ENCODE data around the gene RBM24. TPM values are rescaled to one million over a fixed set of nuclear protein-coding genes. Genes with fewer than 3 reads are reported as not detected.

The RBM24 gene
- total RNA-seq, 3 donors from 2014 or later (not counting 1 experiment from before 2014, with no cell fraction given), result not detected

DNA sequence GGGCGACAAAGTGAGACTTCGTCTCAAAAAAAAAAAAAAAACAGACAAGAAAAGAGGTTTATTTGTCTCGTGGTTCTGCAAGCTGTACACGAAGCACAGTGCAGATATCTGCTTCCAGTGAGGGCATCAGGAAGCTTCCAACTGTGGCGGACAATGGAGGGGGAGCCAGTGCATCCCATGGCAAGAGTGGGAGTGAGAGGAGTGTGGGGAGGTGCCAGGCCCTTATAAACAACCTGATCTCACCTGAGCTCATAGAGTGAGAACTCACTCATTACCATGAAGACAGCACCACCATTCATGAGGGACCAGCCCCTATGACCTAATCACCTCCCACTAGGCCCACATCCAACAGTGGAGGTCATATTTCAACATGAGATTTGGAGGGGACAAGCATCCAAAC, 19.5 kb downstream of the RBM24 start:
- intact Hi-C loops (cut with micrococcal nuclease), result no loop called here
- ATAC-seq (no peak), DNase-seq (no peak)
- TF ChIP-seq, protein P1, sequence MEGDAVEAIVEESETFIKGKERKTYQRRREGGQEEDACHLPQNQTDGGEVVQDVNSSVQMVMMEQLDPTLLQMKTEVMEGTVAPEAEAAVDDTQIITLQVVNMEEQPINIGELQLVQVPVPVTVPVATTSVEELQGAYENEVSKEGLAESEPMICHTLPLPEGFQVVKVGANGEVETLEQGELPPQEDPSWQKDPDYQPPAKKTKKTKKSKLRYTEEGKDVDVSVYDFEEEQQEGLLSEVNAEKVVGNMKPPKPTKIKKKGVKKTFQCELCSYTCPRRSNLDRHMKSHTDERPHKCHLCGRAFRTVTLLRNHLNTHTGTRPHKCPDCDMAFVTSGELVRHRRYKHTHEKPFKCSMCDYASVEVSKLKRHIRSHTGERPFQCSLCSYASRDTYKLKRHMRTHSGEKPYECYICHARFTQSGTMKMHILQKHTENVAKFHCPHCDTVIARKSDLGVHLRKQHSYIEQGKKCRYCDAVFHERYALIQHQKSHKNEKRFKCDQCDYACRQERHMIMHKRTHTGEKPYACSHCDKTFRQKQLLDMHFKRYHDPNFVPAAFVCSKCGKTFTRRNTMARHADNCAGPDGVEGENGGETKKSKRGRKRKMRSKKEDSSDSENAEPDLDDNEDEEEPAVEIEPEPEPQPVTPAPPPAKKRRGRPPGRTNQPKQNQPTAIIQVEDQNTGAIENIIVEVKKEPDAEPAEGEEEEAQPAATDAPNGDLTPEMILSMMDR (IDR thresholded peaks at IDR 0.05), result no peak
- Mint-ChIP-seq H3K27me3 (ENCODE audit: low read depth in 2 of 2) (peaks cover 0 to 5% of the 10 kb centered on the region in 2 donors), H3K9me3 (no peaks in the 10 kb centered on the region), H3K36me3 (no peaks in the 10 kb centered on the region), H3K4me1 (no peaks in the 10 kb centered on the region), H3K4me3 (no peak overlapping the region), H3K27ac (no peak overlapping the region)
- Histone ChIP-seq H3K4me1 (ENCODE audit: control insufficient read depth, insufficient read depth, low read length) (no peaks in the 10 kb centered on the region), H3K4me3 (ENCODE audit: low read length) (no peak overlapping the region), H3K9me3 (ENCODE audit: control insufficient read depth, insufficient read depth, low read length) (no peaks in the 10 kb centered on the region), H3K27ac (ENCODE audit: low read length) (no peak overlapping the region), H3K36me3 (ENCODE audit: control insufficient read depth, insufficient read depth, low read length) (no peaks in the 10 kb centered on the region), H3K27me3 (ENCODE audit: control insufficient read depth, insufficient read depth, low read length) (no peaks in the 10 kb centered on the region)
- 88% methylated on average over 5 of the region's 5 CpGs for WGBS (ENCODE audit: insufficient coverage)

DNA sequence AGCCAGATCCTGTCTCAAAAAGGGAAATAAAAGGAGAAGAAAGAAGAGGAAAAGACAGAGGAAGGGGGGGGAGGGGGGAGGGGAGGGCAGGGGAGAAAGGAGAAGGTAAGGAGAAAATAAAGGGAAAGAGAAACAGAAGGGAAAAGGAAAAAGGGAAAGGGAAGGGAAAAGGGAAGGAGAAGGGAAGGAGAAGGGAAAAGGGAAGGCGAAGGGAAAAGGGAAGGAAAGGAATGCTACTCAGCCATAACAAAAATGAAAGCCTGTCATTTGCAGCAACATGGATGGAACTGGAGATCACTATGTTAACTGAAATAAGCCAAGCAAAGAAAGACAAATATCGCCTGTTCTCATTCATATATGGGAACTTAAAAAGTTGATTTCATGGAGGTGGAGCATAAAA, 22.3 kb downstream of the RBM24 start:
- Histone ChIP-seq H3K36me3 (ENCODE audit: control insufficient read depth, insufficient read depth, low read length) (no peaks in the 10 kb centered on the region), H3K4me1 (ENCODE audit: control insufficient read depth, insufficient read depth, low read length) (no peaks in the 10 kb centered on the region), H3K4me3 (ENCODE audit: low read length) (no peak overlapping the region), H3K27ac (ENCODE audit: low read length) (no peak overlapping the region), H3K27me3 (ENCODE audit: control insufficient read depth, insufficient read depth, low read length) (no peaks in the 10 kb centered on the region), H3K9me3 (ENCODE audit: control insufficient read depth, insufficient read depth, low read length) (no peaks in the 10 kb centered on the region)
- Mint-ChIP-seq H3K9me3 (no peaks in the 10 kb centered on the region), H3K36me3 (no peaks in the 10 kb centered on the region), H3K4me1 (no peaks in the 10 kb centered on the region), H3K27ac (no peak overlapping the region), H3K27me3 (ENCODE audit: low read depth in 2 of 2) (peaks cover 0 to 2% of the 10 kb centered on the region in 2 donors), H3K4me3 (no peak overlapping the region)
- ATAC-seq (no peak), DNase-seq (no peak)
- TF ChIP-seq, protein P1 (IDR thresholded peaks at IDR 0.05), result no peak
- intact Hi-C loops (cut with micrococcal nuclease), result no loop called here
- 92% methylated on average over 2 of the region's 2 CpGs for WGBS (ENCODE audit: insufficient coverage)

DNA sequence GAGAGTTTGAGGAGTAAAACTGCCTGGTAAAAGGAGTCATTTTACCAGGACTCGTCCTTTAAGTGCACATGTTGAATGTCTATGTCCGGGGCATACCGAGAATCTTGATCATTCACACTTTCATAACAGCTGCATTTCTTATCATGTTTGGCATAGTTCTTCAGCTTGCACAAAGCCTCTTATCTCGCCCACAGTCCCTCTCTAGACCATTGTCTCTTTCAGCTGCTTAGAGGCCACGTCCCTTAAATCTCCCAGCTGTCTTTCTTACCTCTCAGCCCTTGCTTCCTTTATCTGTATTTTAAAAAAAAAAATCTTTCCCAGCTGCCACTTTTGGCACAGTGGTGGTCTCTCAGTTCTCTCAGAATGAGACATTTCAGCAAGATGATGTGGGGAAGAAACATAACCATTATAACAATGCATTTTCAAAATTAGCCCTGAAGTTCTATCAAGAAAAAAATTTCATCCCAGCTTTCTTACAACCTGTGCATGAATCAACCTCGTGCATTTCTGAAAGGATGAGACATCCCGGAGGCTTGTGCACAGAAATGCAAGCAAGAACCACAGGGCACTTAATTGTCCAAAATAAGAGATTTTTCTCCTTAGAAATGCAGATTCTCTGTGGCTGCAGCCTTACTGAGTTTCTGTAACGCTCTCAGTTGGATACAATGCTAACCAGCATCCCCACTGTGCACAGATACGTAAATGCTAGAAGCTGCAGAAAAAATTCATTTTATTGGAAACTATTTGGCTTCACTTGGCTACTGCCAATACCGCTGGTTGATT, 24.2 kb downstream of the RBM24 start:
- H3K36me3 Mint-ChIP-seq, result no peaks in the 10 kb centered on the region
- intact Hi-C loops (cut with micrococcal nuclease), result no loop called here
- WGBS (ENCODE audit: insufficient coverage), result 47% methylated on average over 10 of the region's 10 CpGs
- H3K36me3 ChIP-seq (ENCODE audit: control insufficient read depth, insufficient read depth, low read length), result no peaks in the 10 kb centered on the region
- H3K27ac ChIP-seq (ENCODE audit: low read length), result no peak overlapping the region
- TF ChIP-seq, protein P1 (IDR thresholded peaks at IDR 0.05), result no peak
- no peaks in the 10 kb centered on the region for H3K27me3 ChIP-seq (ENCODE audit: control insufficient read depth, insufficient read depth, low read length)
- no peak overlapping the region for H3K4me3 ChIP-seq (ENCODE audit: low read length)
- no peaks in the 10 kb centered on the region for H3K4me1 ChIP-seq (ENCODE audit: control insufficient read depth, insufficient read depth, low read length)
- H3K4me1 Mint-ChIP-seq, result no peaks in the 10 kb centered on the region
- no peaks in the 10 kb centered on the region for H3K9me3 Mint-ChIP-seq
- no peaks in the 10 kb centered on the region for H3K9me3 ChIP-seq (ENCODE audit: control insufficient read depth, insufficient read depth, low read length)
- H3K4me3 Mint-ChIP-seq, result no peak overlapping the region
- no peak overlapping the region for H3K27ac Mint-ChIP-seq
- no peak for DNase-seq
- no peak for ATAC-seq
- H3K27me3 Mint-ChIP-seq (ENCODE audit: low read depth in 2 of 2), result peaks cover 0 to 5% of the 10 kb centered on the region in 2 donors
